Measurements from ENCODE around the gene CDKN1A.

The CDKN1A gene

DNA sequence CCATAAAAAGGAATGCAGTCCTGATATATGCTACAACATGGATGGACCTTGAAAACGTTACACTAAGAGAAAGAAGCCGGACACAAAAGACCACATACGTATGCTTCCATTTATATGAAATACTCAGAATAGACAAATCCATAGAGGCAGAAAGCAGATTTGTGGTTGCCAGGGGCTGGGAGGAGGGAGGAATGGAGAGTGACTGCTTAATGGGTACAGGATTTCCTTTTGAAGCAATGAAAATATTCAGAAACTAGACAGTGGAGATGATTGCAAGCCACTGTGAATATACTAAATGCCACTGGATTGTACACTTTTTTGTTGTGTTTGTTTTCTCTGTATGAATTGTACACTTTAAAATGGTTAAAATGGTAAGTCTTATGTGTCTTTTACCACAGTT, 29.4 kb upstream of the CDKN1A start:
- TF ChIP-seq GATA2 (IDR thresholded peaks at IDR 0.05; ENCODE audit: low read depth, low read length) (no peak), GATA3 (IDR thresholded peaks at IDR 0.05; ENCODE audit: low read depth, low read length) (no peak)

DNA sequence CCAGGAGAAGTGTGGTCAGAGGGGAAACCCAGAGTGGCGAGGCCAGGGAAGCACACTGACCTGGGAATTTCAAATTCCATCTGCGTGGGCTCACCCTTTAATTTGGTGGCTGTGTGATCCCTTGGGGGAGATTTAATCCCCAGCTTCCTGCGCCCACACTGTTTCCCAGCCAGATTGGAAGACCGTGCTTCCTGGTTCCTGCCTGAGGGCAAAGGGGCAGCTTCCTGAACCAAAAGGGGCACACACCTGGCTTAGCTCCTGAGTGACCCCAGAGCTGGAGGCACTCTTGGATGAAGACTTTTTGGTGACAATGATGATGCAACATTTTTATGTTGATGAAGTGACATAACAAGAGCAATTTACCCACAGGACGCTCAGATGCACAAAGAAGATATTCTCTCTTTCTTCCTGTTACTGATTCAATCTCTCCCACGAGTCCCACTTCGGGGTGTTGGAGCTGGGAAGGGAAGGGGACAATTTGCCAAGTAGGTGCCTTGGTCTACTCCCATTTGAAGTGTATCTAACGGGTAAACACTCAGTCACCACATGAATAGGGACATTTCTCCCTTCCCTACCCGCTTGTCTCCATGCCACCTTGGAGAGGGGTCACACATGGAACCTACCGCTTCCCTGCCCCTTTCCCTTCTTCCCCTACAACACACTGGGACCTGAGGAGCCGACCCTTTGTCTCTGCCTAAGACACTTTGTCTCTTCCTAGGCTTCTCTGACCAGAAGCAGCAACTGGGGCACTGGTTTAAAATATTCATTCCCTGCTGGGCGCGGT, 28.6 kb upstream of the CDKN1A start:
- TF ChIP-seq GATA2 (IDR thresholded peaks at IDR 0.05; ENCODE audit: low read depth, low read length) (no peak), GATA3 (IDR thresholded peaks at IDR 0.05; ENCODE audit: low read depth, low read length) (no peak)

DNA sequence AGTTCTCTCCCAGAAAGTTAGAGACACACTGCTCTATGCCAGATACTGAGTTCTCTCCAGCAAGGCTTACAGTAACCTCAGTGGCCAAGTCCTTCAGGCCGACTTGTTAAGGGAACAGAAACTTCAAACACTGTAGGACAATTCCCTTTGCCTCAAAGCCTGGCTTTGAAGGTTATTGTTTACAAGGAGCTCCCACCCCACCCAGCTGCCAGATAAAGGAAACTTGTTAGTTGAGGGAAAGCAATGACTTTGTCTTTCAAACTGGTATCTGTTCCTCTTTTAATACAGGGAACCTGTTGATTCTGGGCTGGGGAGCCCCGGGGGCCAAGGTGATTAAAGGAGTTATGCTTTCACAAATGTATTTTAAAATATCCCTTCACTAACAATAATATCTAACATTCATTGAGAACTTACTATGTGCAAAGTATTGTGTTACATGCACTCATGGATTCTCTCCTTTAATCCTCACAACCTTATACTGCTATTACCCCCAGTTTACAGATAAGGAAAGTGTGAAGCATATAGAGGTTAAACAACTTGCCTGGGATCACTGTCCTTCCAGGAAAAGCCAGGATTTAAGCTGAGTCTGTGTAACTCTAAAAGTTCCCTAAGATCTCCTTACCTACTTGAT, 27.6 kb upstream of the CDKN1A start:
- TF ChIP-seq GATA3 (IDR thresholded peaks at IDR 0.05; ENCODE audit: low read depth, low read length) = no peak
- TF ChIP-seq GATA2 (IDR thresholded peaks at IDR 0.05; ENCODE audit: low read depth, low read length) = no peak

DNA sequence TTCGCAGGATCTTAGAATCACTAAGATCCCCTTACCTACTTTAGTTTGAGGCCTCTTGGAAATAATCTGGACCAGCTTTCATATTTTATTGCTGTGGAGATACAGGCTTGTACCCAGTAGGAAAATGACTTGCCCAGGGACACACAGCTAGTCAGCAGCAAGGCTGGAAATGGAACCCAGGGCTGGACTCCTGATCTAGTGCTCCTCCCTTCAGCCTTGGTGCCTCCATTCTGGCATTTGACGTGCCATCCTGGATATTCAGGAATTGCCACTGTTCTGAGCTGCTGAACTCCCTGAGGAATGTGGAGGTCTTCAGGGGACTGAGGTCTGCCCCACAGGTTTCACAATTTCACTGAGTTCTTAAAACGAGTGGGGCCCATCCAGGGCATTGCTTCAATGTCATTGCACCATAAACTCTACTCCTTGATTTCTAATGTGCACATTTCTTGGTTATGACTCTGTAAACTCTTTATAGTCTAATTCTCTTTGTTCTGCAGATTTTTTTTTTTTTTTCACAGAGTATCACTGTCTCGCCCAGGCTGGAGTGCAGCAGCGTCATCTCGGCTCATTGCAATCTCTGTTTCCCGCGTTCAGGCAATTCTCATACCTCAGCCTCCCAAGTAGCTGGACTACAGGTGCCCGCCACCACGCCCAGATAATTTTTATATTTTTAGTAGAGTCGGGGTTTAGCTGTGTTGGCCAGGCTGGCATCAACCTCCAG, 26.7 kb upstream of the CDKN1A start:
- TF ChIP-seq GATA3 (IDR thresholded peaks at IDR 0.05; ENCODE audit: low read depth, low read length) (no peak), GATA2 (IDR thresholded peaks at IDR 0.05; ENCODE audit: low read depth, low read length) (no peak)

DNA sequence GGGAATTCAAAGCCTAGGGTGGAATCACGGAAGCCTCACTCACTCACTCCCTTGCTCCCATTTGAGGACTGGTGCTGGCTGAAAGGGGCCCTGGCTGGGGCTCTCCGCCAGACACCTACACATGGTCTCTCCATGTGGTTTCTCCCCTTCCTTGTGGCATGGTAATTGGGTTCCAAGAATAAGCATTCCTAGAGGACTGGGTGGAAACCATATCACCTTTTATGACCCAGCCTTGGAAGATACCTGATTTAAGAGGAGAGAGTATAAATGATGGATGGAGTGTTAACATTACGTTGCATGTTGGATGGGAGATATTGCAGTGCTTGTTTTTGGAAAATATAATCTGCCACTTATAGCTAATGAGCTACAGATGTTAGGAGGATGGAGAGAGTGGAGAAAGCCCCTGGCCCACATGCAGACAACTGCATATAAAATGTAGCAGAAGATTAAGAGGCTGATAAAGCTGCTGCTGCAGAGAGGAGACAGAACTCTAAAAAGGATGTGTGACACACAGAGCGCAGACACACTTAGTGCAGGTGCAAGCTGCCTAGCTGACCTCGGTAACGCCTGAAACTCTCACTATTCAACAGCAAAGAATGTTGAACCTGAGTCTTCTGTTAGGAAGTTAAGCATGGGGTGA, 23.3 kb upstream of the CDKN1A start:
- TF ChIP-seq GATA2 (IDR thresholded peaks at IDR 0.05; ENCODE audit: low read depth, low read length) (peak; percentile 98), GATA3 (IDR thresholded peaks at IDR 0.05; ENCODE audit: low read depth, low read length) (peak; percentile 96)

DNA sequence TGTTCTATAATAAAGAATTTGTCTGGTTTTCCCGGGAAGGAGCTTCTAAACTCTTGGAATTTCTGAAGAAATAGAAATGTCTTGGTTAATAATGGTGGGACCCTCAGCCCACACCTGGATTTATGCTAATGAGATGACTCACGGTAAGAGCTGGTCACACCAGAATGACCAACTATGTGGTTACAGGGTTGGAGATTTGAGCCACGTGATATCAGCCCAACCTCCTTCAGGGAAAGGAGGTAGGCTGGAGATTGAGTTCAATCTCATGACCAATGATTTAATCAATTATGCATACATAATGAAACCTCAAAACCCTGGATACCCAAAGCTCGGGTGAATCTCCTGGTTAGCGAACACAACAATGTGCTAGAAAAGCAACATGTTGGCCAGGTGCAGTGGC, 22.1 kb upstream of the CDKN1A start:
- no peak for TF ChIP-seq GATA3 (IDR thresholded peaks at IDR 0.05; ENCODE audit: low read depth, low read length)
- TF ChIP-seq GATA2 (IDR thresholded peaks at IDR 0.05; ENCODE audit: low read depth, low read length) = no peak

DNA sequence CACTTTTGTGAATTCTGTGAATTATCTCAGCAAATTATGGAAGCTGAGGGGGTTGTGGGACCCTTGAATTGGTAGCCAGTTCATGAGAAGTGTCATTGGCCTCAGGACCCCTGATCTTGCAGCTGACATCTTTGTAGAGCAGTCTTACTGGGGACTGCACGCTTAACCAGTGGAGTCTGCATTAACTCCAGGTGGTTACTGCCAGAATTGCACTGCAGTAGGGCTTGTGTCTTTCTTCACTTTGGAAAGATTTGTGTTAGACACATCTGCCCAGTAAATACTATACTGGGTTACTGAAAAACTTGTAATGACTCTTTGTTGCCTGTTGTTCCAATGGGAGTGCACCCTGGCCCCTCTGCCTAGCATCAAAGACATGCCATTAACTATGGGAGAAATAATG, 21.2 kb upstream of the CDKN1A start:
- no peak for TF ChIP-seq GATA2 (IDR thresholded peaks at IDR 0.05; ENCODE audit: low read depth, low read length)
- TF ChIP-seq GATA3 (IDR thresholded peaks at IDR 0.05; ENCODE audit: low read depth, low read length) = no peak

DNA sequence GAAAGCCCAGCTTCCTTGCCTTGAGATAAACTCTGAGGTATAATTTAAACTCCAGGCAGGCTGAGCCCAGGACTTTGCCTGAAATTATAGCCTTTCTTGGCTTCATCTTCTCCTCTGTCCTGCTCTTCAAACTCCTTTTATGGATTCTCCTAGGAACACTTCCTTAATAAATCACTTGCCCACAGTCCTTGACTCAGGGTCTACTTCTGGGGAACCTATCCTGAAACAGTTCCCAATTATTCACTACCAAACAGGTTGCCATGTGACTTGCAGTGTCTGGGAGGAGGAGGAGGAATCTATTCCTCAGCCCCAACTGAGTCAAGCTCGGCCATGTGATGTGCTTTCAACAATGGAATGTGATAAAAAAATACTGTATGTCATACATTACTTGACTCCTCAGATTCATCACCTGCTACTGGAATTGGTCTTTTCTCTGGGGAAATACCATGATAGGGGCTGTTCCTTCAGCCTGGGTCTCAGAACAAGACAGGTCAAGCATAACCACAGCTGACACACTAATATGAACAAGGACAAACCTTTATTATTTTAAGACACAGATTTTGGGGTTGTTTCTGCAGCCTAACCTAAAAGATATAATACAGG, 20.5 kb upstream of the CDKN1A start:
- TF ChIP-seq GATA2 (IDR thresholded peaks at IDR 0.05; ENCODE audit: low read depth, low read length) = no peak
- no peak for TF ChIP-seq GATA3 (IDR thresholded peaks at IDR 0.05; ENCODE audit: low read depth, low read length)

DNA sequence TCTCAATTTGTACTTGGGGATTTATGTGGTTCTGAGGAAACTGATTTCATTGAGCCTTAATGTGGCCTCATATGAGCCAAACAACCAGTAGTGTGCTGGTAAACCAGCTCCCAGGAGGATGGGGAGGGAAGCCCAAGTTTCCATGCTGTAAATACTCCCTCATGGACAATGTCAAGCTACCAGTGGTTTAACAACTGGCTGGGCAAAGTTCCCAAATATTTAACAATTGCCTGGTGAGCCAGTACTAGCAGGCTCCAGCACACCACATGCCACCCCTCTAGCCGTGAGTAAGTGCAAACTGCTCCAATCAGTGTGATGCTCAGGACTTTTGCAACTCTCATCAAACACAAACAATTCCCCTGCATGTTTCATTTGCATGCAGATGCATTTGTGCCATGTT, 19.2 kb upstream of the CDKN1A start:
- TF ChIP-seq GATA2 (IDR thresholded peaks at IDR 0.05; ENCODE audit: low read depth, low read length) (no peak), GATA3 (IDR thresholded peaks at IDR 0.05; ENCODE audit: low read depth, low read length) (no peak)

DNA sequence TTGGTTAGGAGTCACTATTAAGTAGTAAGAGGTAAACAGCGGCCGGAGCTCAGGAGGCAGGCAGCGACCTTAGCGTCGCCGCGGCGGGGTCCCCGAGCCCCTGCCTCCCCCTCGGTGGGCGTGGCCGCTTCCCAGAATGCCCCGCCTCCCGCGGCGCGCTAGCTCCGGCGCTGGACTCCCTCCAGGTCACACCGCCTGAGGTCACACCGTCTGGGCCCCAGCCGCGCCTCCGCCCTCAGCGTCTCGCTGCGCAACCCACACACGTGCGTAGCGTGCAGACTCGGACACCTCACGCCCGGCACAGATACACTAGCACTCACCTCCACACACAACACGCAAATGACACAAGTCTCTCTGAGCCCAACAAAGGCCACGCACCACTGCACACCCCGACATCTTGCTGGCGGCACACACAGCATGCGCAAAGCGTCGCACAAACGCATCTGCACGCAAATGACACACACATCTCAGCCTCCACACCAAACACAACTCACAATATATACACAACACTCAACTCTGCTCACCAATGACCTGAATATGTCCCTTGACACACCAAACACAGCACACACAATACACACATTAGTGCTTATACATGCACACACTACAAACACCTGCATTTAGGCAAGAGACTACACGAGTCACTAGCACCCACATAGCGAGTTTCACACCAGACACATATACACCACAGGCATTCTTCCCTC, 17.6 kb upstream of the CDKN1A start:
- TF ChIP-seq GATA2 (IDR thresholded peaks at IDR 0.05; ENCODE audit: low read depth, low read length) (no peak), GATA3 (IDR thresholded peaks at IDR 0.05; ENCODE audit: low read depth, low read length) (no peak)

DNA sequence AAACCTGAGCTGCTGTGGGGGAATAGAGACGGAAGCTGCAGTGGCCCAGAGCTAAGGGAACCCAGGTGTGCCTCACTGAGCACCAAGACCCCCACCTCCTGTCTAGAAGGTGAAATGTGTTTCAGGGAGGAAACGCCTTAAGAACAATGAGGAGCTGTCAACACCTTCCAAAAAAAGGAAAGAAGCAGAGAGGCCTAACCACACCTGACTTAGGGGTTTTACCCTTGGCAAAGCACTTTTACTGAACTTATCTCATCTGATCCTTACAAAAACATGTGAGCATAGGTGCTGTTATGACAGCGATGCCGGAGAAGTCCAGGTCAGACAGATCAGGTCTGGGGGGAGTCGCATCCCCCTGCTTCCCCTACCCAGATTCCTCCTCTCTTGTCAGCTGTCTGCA, 16.1 kb upstream of the CDKN1A start:
- TF ChIP-seq GATA2 (IDR thresholded peaks at IDR 0.05; ENCODE audit: low read depth, low read length) (no peak), GATA3 (IDR thresholded peaks at IDR 0.05; ENCODE audit: low read depth, low read length) (no peak)

DNA sequence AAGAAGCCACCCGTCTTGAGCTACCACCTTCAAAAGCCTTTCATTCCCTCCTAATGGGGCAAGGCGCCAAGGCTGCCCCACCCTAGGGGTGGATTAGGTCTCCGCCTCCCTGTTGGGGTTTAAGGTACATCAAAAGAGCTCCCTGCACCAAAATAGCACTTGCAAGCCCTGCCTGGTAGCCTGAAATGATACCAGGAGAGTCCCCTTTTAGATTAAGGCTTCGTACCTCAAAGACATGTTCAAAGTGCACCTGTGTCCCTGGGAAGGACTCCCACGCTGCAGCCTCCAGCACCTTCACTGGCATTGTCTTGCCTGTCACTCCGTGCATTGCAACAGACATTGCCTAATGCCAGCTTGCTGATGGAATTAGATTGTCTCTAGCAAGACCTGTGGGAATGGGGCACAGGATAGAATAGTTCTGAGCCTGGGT, 15.7 kb upstream of the CDKN1A start:
- TF ChIP-seq GATA2 (IDR thresholded peaks at IDR 0.05; ENCODE audit: low read depth, low read length) = no peak
- no peak for TF ChIP-seq GATA3 (IDR thresholded peaks at IDR 0.05; ENCODE audit: low read depth, low read length)
